ENCODE measurements around the gene USP54. TPM values are rescaled to one million over a fixed set of nuclear protein-coding genes. Genes with fewer than 3 reads are reported as not detected.

The USP54 gene
- polyA plus RNA-seq (2011; rRNA removed) (13.7 and 13.9 TPM in 2 replicates), polyA minus RNA-seq (2011; rRNA and poly(A)+ RNA removed) (14.9 and 17.2 TPM in 2 replicates)

GRCh38 chr10:73590881-73591799 lies at the start of gene USP54:
USP54 (minus strand) TSS chr10:73591342; CDS start chr10:73575658, 15,684 bp downstream.
- no peaks in the 10 kb centered on the region for H3K36me3 ChIP-seq (ENCODE audit: control insufficient read depth, insufficient read depth, low read length)
- H3K4me3 ChIP-seq (ENCODE audit: low read depth, low read length): no peak within 1 kb of the TSS
- CTCF ChIA-PET: interaction anchor here (0.6 to 1.8 kb wide), 2 partner anchors 7 to 10 kb away, joined by 3 to 4 read pairs; no protein-coding TSS in a partner anchor
- H3K27me3 ChIP-seq (ENCODE audit: control insufficient read depth, insufficient read depth, low read length): no peaks in the 10 kb centered on the region
- TF ChIP-seq, protein P1, sequence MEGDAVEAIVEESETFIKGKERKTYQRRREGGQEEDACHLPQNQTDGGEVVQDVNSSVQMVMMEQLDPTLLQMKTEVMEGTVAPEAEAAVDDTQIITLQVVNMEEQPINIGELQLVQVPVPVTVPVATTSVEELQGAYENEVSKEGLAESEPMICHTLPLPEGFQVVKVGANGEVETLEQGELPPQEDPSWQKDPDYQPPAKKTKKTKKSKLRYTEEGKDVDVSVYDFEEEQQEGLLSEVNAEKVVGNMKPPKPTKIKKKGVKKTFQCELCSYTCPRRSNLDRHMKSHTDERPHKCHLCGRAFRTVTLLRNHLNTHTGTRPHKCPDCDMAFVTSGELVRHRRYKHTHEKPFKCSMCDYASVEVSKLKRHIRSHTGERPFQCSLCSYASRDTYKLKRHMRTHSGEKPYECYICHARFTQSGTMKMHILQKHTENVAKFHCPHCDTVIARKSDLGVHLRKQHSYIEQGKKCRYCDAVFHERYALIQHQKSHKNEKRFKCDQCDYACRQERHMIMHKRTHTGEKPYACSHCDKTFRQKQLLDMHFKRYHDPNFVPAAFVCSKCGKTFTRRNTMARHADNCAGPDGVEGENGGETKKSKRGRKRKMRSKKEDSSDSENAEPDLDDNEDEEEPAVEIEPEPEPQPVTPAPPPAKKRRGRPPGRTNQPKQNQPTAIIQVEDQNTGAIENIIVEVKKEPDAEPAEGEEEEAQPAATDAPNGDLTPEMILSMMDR (IDR thresholded peaks at IDR 0.05; ENCODE audit: insufficient read depth, low read depth, low read length): no peak
- POLR2A ChIA-PET: interaction anchor here (0.6 kb wide), 2 partner anchors 327 to 1473 kb away, joined by 3 read pairs; no protein-coding TSS in a partner anchor
- DNase-seq (ENCODE audit: low read depth): peak; percentile 54

DNA sequence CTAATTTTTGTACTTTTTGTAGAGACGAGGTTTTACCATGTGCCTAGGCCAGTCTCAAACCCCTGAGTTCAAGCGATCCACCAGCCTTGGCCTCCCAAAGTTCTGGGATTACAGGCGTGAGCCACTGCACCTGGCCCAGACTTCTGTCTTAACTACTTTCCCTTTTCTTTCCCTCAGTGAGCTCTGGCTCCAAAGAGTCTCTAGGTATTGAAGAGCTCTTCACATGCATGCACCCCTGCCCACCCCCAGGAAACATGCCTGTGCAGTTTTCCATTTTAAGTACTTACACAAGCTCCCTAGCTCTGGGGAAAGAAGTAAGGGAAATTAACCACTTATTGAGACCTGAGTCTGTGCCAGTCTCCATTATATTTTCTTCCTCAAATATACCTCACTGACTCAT lies 48.1 kb upstream of the USP54 start:
- no peak overlapping the region for H3K4me3 ChIP-seq (ENCODE audit: low read depth, low read length)
- no peaks in the 10 kb centered on the region; the same call in 1 of the 2 replicates for H3K27me3 ChIP-seq (ENCODE audit: control insufficient read depth, insufficient read depth, low read length)
- ChIA-PET CTCF (interaction anchor here (1.0 kb wide), 1 partner anchor 109 kb away, joined by 7 read pairs; no protein-coding TSS in a partner anchor), POLR2A (no interaction called here)
- no peak for DNase-seq (ENCODE audit: low read depth)
- H3K36me3 ChIP-seq (ENCODE audit: control insufficient read depth, insufficient read depth, low read length): no peaks in the 10 kb centered on the region
- TF ChIP-seq, protein P1 (IDR thresholded peaks at IDR 0.05; ENCODE audit: insufficient read depth, low read depth, low read length): no peak

DNA sequence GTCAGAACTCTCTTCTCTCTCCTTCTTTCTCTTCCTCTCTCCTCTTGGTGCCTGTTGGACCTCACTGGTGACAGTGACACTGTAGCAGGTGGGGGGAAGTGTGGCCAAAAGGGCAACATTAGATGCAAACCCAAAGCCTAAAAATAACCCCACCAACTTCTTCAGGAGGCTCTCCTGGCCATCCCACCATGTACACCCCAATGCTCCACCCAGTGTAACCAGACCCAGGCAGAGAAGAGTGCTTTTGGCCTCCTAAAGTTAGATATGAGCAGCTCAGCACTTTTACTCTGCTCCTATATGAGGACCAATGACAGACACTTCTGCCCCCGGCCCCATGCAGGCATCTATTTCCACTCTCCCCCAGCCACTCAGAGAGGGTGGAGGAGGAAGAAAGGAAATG lies 44.6 kb upstream of the USP54 start:
- Histone ChIP-seq H3K36me3 (ENCODE audit: control insufficient read depth, insufficient read depth, low read length) (no peaks in the 10 kb centered on the region), H3K4me3 (ENCODE audit: low read depth, low read length) (no peak overlapping the region), H3K27me3 (ENCODE audit: control insufficient read depth, insufficient read depth, low read length) (no peaks in the 10 kb centered on the region; the same call in 1 of the 2 replicates)
- POLR2A ChIA-PET: no interaction called here
- DNase-seq (ENCODE audit: low read depth): no peak
- CTCF ChIA-PET: interaction anchor here (0.6 to 1.7 kb wide), 5 partner anchors 8 to 154 kb away, joined by 3 to 6 read pairs (median 3); no protein-coding TSS in a partner anchor
- TF ChIP-seq, protein P1 (IDR thresholded peaks at IDR 0.05; ENCODE audit: insufficient read depth, low read depth, low read length): no peak

- ChIA-PET CTCF (interaction anchor here (0.6 to 1.6 kb wide), 2 partner anchors 10 to 141 kb away, joined by 3 to 6 read pairs; no protein-coding TSS in a partner anchor), POLR2A (no interaction called here)
- Histone ChIP-seq H3K36me3 (ENCODE audit: control insufficient read depth, insufficient read depth, low read length) (no peaks in the 10 kb centered on the region), H3K27me3 (ENCODE audit: control insufficient read depth, insufficient read depth, low read length) (no peaks in the 10 kb centered on the region), H3K4me3 (ENCODE audit: low read depth, low read length) (no peak overlapping the region)
- no peak for DNase-seq (ENCODE audit: low read depth)
- TF ChIP-seq, protein P1 (IDR thresholded peaks at IDR 0.05; ENCODE audit: insufficient read depth, low read depth, low read length): no peak
Measured at GRCh38 chr10:73634421-73634820, 43.3 kb upstream of the USP54 start.

- Histone ChIP-seq H3K4me3 (ENCODE audit: low read depth, low read length) (no peak overlapping the region), H3K36me3 (ENCODE audit: control insufficient read depth, insufficient read depth, low read length) (no peaks in the 10 kb centered on the region), H3K27me3 (ENCODE audit: control insufficient read depth, insufficient read depth, low read length) (no peaks in the 10 kb centered on the region)
- ChIA-PET POLR2A (no interaction called here), CTCF (interaction anchor here (1.4 to 4.0 kb wide), 2 partner anchors 15 to 100 kb away, joined by 3 to 23 read pairs; no protein-coding TSS in a partner anchor)
- TF ChIP-seq, protein P1 (IDR thresholded peaks at IDR 0.05; ENCODE audit: insufficient read depth, low read depth, low read length): no peak
- no peak for DNase-seq (ENCODE audit: low read depth)
Measured at GRCh38 chr10:73629165-73629564, 38.0 kb upstream of the USP54 start.

Measured in BJ (cell line).